ENCODE measurements around the gene DPAGT1. TPM values are rescaled to one million over a fixed set of nuclear protein-coding genes. Genes with fewer than 3 reads are reported as not detected.

Gene DPAGT1
- total and polyA plus RNA-seq, 2 of the 8 experiments (the other 6 are each of a cell fraction or from before 2014, with no cell fraction given): 59.8 to 236 TPM

GRCh38 chr11:119109843-119110242 is 8.2 kb upstream of the DPAGT1 start (continued):
- no peak for TF ChIP-seq SIN3A (conservative IDR thresholded peaks at IDR 0.05 in 1 of 2, IDR thresholded peaks at IDR 0.05 in 1 of 2; ENCODE audit: low read depth in 1 of 2, low read length in 2 of 2)
- no peak for TF ChIP-seq MAFK (IDR thresholded peaks at IDR 0.05; ENCODE audit: low read depth, low read length)
- TF ChIP-seq SP2 (IDR thresholded peaks at IDR 0.05; ENCODE audit: low read length): no peak
- TF ChIP-seq POLR2AphosphoS5 (IDR thresholded peaks at IDR 0.05; ENCODE audit: low read depth, low read length): no peak
